H9 (cell line): ENCODE data around the gene INSYN2A. TPM values are rescaled to one million over a fixed set of nuclear protein-coding genes. Genes with fewer than 3 reads are reported as not detected.

Source experiments
- DNase-seq: peaks from one replicate; pipeline ENCODE4 v3.0.0-alpha.2; 2017
- H2AFZ ChIP-seq: one replicate; pipeline ENCODE4 v1.6.1; 2013; ENCODE audit warnings: mild to moderate bottlenecking, low read length, control low read depth, moderate library complexity
- H2AK5ac ChIP-seq: 2 replicates; pipeline ENCODE4 v1.6.1; 2013; ENCODE audit warnings: low read length, control low read depth, mixed read lengths; ENCODE audit not compliant: insufficient read length
- H2BK120ac ChIP-seq: one replicate; pipeline ENCODE4 v1.6.1; 2013; ENCODE audit warnings: low read depth, mild to moderate bottlenecking, low read length, control low read depth, inconsistent platforms; ENCODE audit not compliant: poor library complexity, severe bottlenecking
- H2BK12ac ChIP-seq: 2 replicates; pipeline ENCODE4 v1.6.1; 2013; ENCODE audit warnings: low read length, control low read depth, mixed read lengths, low read depth; ENCODE audit not compliant: insufficient read length
- H2BK15ac ChIP-seq: 2 replicates; pipeline ENCODE4 v1.6.1; 2013; ENCODE audit warnings: low read depth, low read length, control low read depth
- H2BK20ac ChIP-seq: one replicate; pipeline ENCODE4 v1.6.1; 2013; ENCODE audit warnings: low read depth, mild to moderate bottlenecking, low read length, control low read depth, inconsistent platforms; ENCODE audit not compliant: poor library complexity, severe bottlenecking
- H2BK5ac ChIP-seq: 2 replicates; pipeline ENCODE4 v1.6.1; 2013; ENCODE audit warnings: low read length, control low read depth, mixed read lengths; ENCODE audit not compliant: insufficient read length
- H3K14ac ChIP-seq: 2 replicates; pipeline ENCODE4 v1.6.1; 2013; ENCODE audit warnings: low read length, control low read depth; ENCODE audit not compliant: insufficient read depth
- H3K18ac ChIP-seq: 2 replicates; pipeline ENCODE4 v1.6.1; 2013; ENCODE audit warnings: low read depth, mild to moderate bottlenecking, mixed read lengths, low read length, control low read depth; ENCODE audit not compliant: insufficient read length
- H3K23ac ChIP-seq: 2 replicates; pipeline ENCODE4 v1.6.1; 2013; ENCODE audit warnings: low read length, control low read depth, mixed read lengths, low read depth; ENCODE audit not compliant: insufficient read length
- H3K23me2 ChIP-seq: 2 replicates; pipeline ENCODE4 v1.6.1; 2013; ENCODE audit warnings: low read depth, mild to moderate bottlenecking, mixed read lengths, low read length, control low read depth; ENCODE audit not compliant: insufficient read length, poor library complexity, severe bottlenecking
- H3K27ac ChIP-seq: 2 replicates; pipeline ENCODE4 v1.5.1; 2013; ENCODE audit warnings: low read length, control low read depth, mixed read lengths, low read depth; ENCODE audit not compliant: insufficient read length
- H3K27me3 ChIP-seq: 2 replicates; pipeline ENCODE4 v1.6.1; 2013; ENCODE audit warnings: low read length, control low read depth, inconsistent platforms; ENCODE audit not compliant: insufficient read depth
- H3K4ac ChIP-seq: 2 replicates; pipeline ENCODE4 v1.6.1; 2013; ENCODE audit warnings: low read depth, mild to moderate bottlenecking, control low read depth, inconsistent platforms, low read length, moderate library complexity
- H3K4me1 ChIP-seq: 2 replicates; pipeline ENCODE4 v1.6.1; 2013; ENCODE audit warnings: low read length, control low read depth, inconsistent platforms; ENCODE audit not compliant: insufficient read depth
- H3K4me2 ChIP-seq: 2 replicates; pipeline ENCODE4 v1.6.1; 2013; ENCODE audit warnings: low read length, control low read depth, mixed read lengths; ENCODE audit not compliant: insufficient read length, insufficient read depth
- H3K56ac ChIP-seq: 2 replicates; pipeline ENCODE4 v1.6.1; 2013; ENCODE audit warnings: low read depth, mild to moderate bottlenecking, mixed read lengths, low read length, control low read depth; ENCODE audit not compliant: insufficient read length
- H3K79me1 ChIP-seq: 2 replicates; pipeline ENCODE4 v1.6.1; 2013; ENCODE audit warnings: low read depth, mild to moderate bottlenecking, moderate library complexity, low read length, control low read depth, inconsistent platforms; ENCODE audit not compliant: insufficient read depth, poor library complexity, severe bottlenecking
- H3K79me2 ChIP-seq: 2 replicates; pipeline ENCODE4 v1.6.1; 2013; ENCODE audit warnings: low read length, control low read depth, inconsistent platforms; ENCODE audit not compliant: insufficient read depth
- H3K9ac ChIP-seq: 2 replicates; pipeline ENCODE4 v1.6.1; 2013; ENCODE audit warnings: low read length, control low read depth, mixed read lengths; ENCODE audit not compliant: insufficient read length; ENCODE audit errors: extremely low read depth
- H3K9me3 ChIP-seq: one replicate; pipeline ENCODE4 v1.6.1; 2013; ENCODE audit warnings: low read depth, low read length, inconsistent platforms; ENCODE audit not compliant: control insufficient read depth
- H3T11ph ChIP-seq: one replicate; pipeline ENCODE4 v1.6.1; 2013; ENCODE audit warnings: mild to moderate bottlenecking, low read length, control low read depth, inconsistent platforms
- H4K20me1 ChIP-seq: one replicate; pipeline ENCODE4 v1.6.1; 2013; ENCODE audit not compliant: control insufficient read depth, insufficient read length, insufficient read depth
- H4K5ac ChIP-seq: 2 replicates; pipeline ENCODE4 v1.6.1; 2013; ENCODE audit warnings: low read depth, mild to moderate bottlenecking, mixed read lengths, low read length, control low read depth; ENCODE audit not compliant: insufficient read length
- H4K8ac ChIP-seq: replicated peaks from 2 replicates; pipeline ENCODE4 v1.6.1; 2013; ENCODE audit warnings: low read length, control low read depth, mixed read lengths, low read depth; ENCODE audit not compliant: insufficient read length
- H4K91ac ChIP-seq: 2 replicates; pipeline ENCODE4 v1.6.1; 2013; ENCODE audit warnings: low read depth, mild to moderate bottlenecking, moderate library complexity, mixed read lengths, low read length, control low read depth; ENCODE audit not compliant: insufficient read length
- H3K27ac Mint-ChIP-seq, 3 experiments: 2 replicates in 2 of 3; 3 replicates in 1 of 3; pipeline ENCODE4 v1.8.0; 2020 to 2021; ENCODE audit warnings: mixed read lengths in 3 of 3, mild to moderate bottlenecking in 1 of 3, moderate library complexity in 1 of 3
- H3K27me3 Mint-ChIP-seq: 2 replicates; pipeline ENCODE4 v1.8.0; 2021; ENCODE audit warnings: low read depth, mild to moderate bottlenecking, moderate library complexity, mixed read lengths
- H3K36me3 Mint-ChIP-seq, 3 experiments: 2 replicates in 2 of 3; 3 replicates in 1 of 3; pipeline ENCODE4 v1.8.0; 2020 to 2021; ENCODE audit warnings: low read depth in 3 of 3, mixed read lengths in 3 of 3; ENCODE audit not compliant: insufficient read depth in 1 of 3
- H3K4me1 Mint-ChIP-seq, 2 experiments: 2 replicates each; pipeline ENCODE4 v1.8.0; 2020; ENCODE audit warnings: mixed read lengths in 2 of 2
- H3K4me3 Mint-ChIP-seq, 2 experiments: 2 replicates in 1 of 2; 3 replicates in 1 of 2; pipeline ENCODE4 v1.8.0; 2020 to 2021; ENCODE audit warnings: mild to moderate bottlenecking in 2 of 2, mixed read lengths in 2 of 2, moderate library complexity in 1 of 2
- H3K9me3 Mint-ChIP-seq, 2 experiments: 2 replicates in 1 of 2; 3 replicates in 1 of 2; pipeline ENCODE4 v1.8.0; 2020; ENCODE audit warnings: mild to moderate bottlenecking in 2 of 2, mixed read lengths in 2 of 2, moderate library complexity in 1 of 2
- WGBS: extraction: QIAGEN DNeasy Blood & Tissue Kit; methylation state at CpG from one replicate; pipeline ENCODE4 v1.1.7; 2013; ENCODE audit warnings: missing lambda C conversion rate, low lambda C conversion rate, mixed read lengths; ENCODE audit not compliant: insufficient read length; ENCODE audit errors: extremely low coverage; 5-methylcytosine and 5-hydroxymethylcytosine counted together
- total RNA-seq: library from RNA; stranded (reverse); gene quantifications from 2 replicates; pipeline ENCODE4 v1.2.1, GENCODE V29; 2021
- TF ChIP-seq, protein P1 (sequence below): fragments of 200-600 bp; sonication (generic); conservative IDR thresholded peaks from 3 replicates; pipeline ENCODE4 v1.8.0; 2021; ENCODE audit warnings: antibody characterized with exemption, mild to moderate bottlenecking

The INSYN2A gene
- total RNA-seq, 1 experiment from 2014 or later = 0.09 TPM

DNA sequence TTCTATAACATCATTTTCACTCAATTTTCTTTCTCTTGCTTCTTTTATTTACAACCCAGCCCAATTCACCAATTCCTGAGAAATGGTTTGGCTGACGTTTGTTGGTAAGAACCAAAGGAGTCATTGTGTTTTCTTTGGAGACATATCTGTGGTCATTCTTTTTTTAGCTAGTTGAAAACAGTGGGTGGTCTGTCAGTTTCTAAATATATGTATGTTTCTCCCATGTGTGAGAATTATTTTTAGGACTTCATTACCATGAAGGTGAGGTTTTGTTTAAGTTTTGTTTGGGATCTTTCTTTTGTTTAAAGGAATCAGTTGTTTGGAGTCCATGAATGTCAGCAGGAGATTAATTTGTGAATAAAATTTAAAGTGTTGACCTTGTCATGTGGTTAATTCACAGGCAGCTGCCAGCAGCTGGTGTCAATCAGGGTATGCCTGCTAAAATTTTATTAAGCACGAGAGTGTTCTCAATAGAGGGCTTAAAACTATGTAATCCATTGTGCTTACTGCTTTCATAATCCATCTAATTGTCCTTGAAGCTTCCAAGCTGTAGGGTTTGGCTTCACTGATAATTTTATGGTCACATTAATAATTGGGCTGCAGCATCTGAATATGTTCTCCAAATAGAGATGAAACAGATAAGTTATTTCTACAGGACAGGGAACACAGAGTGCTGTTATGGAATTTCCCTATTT lies 38.7 kb downstream of the INSYN2A start:
- Histone ChIP-seq H4K5ac (no peak overlapping the region), H2BK15ac (no peak overlapping the region), H2BK5ac (no peak overlapping the region), H3K79me2 (no peaks in the 10 kb centered on the region), H2AFZ (no peak overlapping the region), H2BK120ac (no peak overlapping the region), H3K79me1 (no peaks in the 10 kb centered on the region), H3K4ac (no peak overlapping the region), H4K8ac (no peak overlapping the region), H3K27me3 (no peaks in the 10 kb centered on the region), H4K20me1 (no peaks in the 10 kb centered on the region), H2BK20ac (no peak overlapping the region), H3K23ac (no peak overlapping the region), H3K4me1 (peaks cover 1% of the 10 kb centered on the region; the same call in 1 of the 2 replicates), H2AK5ac (no peak overlapping the region), H3K56ac (no peak overlapping the region), H3K9me3 (no peaks in the 10 kb centered on the region), H3K18ac (no peak overlapping the region), H2BK12ac (no peak overlapping the region), H3K27ac (no peak overlapping the region), H3K9ac (no peak overlapping the region), H3K4me2 (no peak overlapping the region), H3T11ph (no peak overlapping the region), H3K23me2 (no peaks in the 10 kb centered on the region), H3K14ac (no peak overlapping the region), H4K91ac (no peak overlapping the region)
- H3K9me3 Mint-ChIP-seq = no peaks in the 10 kb centered on the region
- no peak overlapping the region; a peak in 1 of 7 replicates for H3K27ac Mint-ChIP-seq
- no peak overlapping the region for H3K4me3 Mint-ChIP-seq
- H3K27me3 Mint-ChIP-seq = no peaks in the 10 kb centered on the region
- no CpG with 5 or more reads among the region's 2 CpGs for WGBS
- H3K36me3 Mint-ChIP-seq = no peaks in the 10 kb centered on the region; a peak in 1 of 7 replicates
- H3K4me1 Mint-ChIP-seq = peaks cover 9 to 18% of the 10 kb centered on the region in 2 experiments
- DNase-seq = no peak
- TF ChIP-seq, protein P1, sequence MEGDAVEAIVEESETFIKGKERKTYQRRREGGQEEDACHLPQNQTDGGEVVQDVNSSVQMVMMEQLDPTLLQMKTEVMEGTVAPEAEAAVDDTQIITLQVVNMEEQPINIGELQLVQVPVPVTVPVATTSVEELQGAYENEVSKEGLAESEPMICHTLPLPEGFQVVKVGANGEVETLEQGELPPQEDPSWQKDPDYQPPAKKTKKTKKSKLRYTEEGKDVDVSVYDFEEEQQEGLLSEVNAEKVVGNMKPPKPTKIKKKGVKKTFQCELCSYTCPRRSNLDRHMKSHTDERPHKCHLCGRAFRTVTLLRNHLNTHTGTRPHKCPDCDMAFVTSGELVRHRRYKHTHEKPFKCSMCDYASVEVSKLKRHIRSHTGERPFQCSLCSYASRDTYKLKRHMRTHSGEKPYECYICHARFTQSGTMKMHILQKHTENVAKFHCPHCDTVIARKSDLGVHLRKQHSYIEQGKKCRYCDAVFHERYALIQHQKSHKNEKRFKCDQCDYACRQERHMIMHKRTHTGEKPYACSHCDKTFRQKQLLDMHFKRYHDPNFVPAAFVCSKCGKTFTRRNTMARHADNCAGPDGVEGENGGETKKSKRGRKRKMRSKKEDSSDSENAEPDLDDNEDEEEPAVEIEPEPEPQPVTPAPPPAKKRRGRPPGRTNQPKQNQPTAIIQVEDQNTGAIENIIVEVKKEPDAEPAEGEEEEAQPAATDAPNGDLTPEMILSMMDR = no peak
